Measurements from ENCODE around the gene KAZN.
"Not testable (repeated sequence)": the region's sequence is repeated elsewhere in the genome, so short reads cannot be mapped to it uniquely, and the experiment has no call there.

The KAZN gene

GRCh38 chr1:15034656-15035055, 436.2 kb downstream of the KAZN start:
- no peak for DNase-seq (ENCODE audit: low read depth in 2 of 2)

GRCh38 chr1:15035236-15035635, 436.8 kb downstream of the KAZN start:
- no peak for DNase-seq (ENCODE audit: low read depth in 2 of 2)

DNA sequence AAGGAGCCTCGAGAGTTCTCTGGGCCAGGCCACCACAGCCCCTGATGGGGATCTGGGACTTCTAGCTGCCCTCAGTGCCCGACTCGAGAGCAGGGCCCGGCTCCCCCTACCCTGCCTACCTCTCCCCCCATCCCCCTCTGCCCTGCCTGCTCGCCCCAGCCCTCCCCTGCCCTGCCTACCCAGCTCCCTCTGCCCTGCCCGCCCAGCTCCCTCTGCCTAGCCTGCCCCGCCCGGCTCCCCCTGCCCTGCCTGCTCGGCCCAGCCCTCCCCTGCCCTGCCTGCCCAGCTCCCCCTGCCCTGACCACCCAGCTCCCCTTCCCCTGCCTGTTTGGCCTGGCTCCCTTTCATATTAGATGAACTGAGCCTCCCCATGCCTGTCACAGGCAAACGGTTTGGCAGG, 437.6 kb downstream of the KAZN start:
- DNase-seq (ENCODE audit: low read depth in 2 of 2), result no peak

GRCh38 chr1:15038232-15039016, 439.9 kb downstream of the KAZN start:
- DNase-seq (ENCODE audit: low read depth in 2 of 2), result no peak

GRCh38 chr1:15039017-15039648, 440.6 kb downstream of the KAZN start:
- no peak for DNase-seq (ENCODE audit: low read depth in 2 of 2)

- DNase-seq (ENCODE audit: low read depth in 2 of 2), result no peak
Measured at GRCh38 chr1:15039901-15040300, 441.4 kb downstream of the KAZN start.

GRCh38 chr1:15040685-15041084, 442.2 kb downstream of the KAZN start:
- DNase-seq (ENCODE audit: low read depth in 2 of 2), result not testable (repeated sequence)

GRCh38 chr1:15042866-15043265, 444.4 kb downstream of the KAZN start:
- no peak for DNase-seq (ENCODE audit: low read depth in 2 of 2)

DNA sequence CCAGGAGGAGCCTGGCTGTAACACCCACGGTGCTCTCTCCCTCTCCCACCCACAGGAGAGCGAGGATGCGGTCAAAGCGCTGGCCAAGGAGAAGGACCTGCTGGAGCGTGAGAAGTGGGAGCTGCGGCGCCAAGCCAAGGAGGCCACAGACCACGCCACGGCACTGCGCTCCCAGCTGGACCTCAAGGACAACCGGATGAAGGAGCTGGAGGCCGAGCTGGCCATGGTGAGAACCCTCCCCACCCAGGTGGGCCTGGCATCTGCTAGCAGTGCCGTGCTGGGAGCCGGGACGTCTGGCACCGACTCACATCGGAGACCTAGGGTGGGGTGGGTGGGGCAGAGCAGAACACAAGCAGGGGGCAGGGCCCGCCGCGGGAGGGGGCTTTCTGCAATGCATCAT, 445.4 kb downstream of the KAZN start:
- DNase-seq (ENCODE audit: low read depth in 2 of 2), result no peak

- DNase-seq (ENCODE audit: low read depth in 2 of 2), result no peak
Measured at GRCh38 chr1:15045123-15045522, 446.6 kb downstream of the KAZN start.

DNA sequence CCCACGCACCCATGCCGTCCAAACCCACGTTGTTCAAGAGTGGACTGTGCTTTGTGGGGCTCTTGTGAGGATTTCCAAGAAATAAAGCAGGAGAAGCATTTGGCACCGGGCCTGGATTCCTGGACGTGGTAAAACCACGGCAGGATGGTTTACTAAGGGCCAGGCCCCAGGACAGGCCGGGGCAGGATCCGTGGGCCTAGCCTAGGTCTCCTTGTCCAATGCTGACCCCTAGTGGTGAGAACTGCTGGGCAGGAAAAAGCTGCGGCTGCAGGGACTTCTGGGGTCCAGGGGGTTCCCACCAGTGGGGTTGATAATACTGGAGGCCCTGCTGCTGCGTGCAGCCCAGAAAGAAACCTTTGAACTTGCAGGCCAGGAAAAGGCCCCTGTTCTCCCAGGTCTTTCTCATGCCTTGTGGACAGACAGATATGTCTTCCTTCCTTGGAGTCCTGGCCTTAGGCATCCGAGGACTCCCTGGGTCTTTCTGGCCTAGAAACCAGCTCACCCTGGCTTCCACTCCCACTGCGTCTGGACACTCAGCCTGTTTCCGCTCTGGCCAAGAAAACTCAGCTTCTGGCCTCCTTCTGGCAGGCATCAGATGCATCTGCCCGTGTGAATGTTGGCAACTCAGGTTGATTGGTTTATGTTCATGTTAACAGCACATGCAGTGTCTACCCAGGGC, 448.1 kb downstream of the KAZN start:
- DNase-seq (ENCODE audit: low read depth in 2 of 2), result no peak

DNA sequence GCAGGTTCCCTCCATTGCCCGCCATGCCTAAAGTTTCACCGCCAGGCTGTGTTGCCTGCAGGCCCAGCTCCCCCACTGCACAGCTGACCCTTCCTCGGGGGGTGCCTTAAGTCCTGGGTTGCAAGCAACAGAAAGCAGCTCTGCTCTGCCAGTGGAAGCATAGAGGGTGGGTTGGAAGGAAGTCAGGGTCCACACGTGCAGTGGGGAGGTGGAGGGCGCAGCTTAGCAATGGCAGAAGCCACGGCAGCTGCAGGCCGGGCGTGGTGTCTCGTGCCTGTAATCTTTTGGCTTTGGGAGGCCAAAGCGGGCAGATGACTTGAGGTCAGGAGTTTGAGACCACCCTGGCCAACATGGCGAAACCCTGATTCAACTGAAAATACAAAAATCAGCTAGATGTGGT, 448.8 kb downstream of the KAZN start:
- DNase-seq (ENCODE audit: low read depth in 2 of 2), result no peak

DNA sequence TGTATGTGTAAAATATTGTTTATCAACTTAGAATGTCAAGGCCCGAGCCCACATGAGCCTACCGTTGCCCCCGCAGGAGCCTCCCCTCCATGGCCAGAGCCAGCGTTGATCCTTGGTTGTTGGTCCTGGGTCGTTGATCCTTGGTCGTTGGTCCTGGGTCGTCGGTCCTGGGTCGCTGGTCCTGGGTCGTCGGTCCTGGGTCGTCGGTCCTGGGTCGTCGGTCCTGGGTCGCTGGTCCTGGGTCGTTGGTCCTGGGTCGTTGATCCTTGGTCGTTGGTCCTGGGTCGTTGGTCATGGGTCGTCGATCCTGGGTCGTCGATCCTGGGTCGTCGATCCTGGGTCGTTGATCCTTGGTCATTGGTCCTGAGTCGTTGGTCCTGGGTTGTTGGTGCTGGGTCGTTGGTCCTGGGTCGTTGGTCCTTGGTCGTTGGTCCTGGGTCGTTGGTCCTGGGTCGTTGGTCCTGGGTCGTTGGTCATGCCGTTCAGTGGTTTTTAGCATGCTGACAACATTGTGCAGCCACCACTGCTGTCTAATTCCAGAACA, 450.0 kb downstream of the KAZN start:
- DNase-seq (ENCODE audit: low read depth in 2 of 2), result no peak

GRCh38 chr1:15049067-15049466, 450.6 kb downstream of the KAZN start:
- DNase-seq (ENCODE audit: low read depth in 2 of 2), result no peak

DNA sequence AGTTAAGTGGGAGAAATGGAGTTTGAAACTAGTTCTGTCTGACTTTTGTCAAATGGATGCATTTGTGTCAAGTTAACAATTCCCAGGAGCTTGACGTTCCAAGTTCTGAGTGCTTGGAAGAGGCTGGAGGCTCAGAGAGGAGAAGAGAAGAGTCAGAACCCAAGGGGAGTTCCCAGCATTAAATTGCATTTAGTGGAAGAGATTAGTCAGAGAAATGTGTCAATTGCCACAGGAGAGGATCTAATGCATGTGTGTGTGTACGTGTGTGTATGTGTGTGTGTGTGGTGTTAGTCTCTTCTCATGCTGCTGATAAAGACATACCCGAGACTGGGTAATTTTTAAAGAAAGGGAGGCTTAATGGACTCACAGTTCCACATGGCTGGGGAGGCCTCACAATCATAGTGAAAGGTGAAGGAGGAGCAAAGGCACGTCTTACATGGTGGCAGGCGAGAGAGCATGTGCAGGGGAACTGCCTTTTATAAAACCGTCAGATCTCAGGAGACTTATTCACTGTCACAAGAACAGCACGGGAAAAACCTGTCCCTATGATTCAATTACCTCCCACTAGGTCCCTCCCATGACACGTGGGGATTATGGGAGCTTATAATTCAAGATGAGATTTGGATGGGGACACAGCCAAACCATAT, 453.5 kb downstream of the KAZN start:
- DNase-seq (ENCODE audit: low read depth in 2 of 2), result no peak

DNA sequence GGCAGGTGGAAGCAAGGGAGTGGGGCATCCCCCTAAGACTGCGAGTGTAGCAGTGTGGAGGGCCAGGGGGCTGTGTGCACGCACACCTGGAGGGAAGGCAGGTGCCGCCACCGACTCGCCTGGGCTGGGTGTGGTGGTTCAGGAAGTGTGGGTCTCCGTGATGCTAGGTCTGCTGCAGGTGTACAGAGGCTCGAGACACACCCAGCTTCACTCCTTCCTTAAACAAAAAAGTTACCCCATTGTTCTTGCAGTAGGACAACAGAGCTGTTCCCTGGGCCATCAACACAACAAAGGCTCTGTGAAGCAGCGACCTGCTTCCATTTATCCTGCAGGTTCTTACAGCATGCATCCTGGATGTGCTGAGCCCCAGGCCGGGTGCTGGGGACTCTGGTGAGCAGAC, 454.7 kb downstream of the KAZN start:
- no peak for DNase-seq (ENCODE audit: low read depth in 2 of 2)

GRCh38 chr1:15055736-15056415, 457.4 kb downstream of the KAZN start:
- no peak for DNase-seq (ENCODE audit: low read depth in 2 of 2)

- DNase-seq (ENCODE audit: low read depth in 2 of 2), result no peak
Measured at GRCh38 chr1:15056515-15057285, 458.2 kb downstream of the KAZN start.

- no peak for DNase-seq (ENCODE audit: low read depth in 2 of 2)
Measured at GRCh38 chr1:15057834-15058233, 459.3 kb downstream of the KAZN start.

- no peak for DNase-seq (ENCODE audit: low read depth in 2 of 2)
Measured at GRCh38 chr1:15058261-15058660, 459.8 kb downstream of the KAZN start.

- no peak for DNase-seq (ENCODE audit: low read depth in 2 of 2)
Measured at GRCh38 chr1:15060104-15060503, 461.6 kb downstream of the KAZN start.

All from stimulated activated CD8-positive, alpha-beta memory T cell treated with anti-CD3 and anti-CD28 coated beads, Interleukin-7, amount 100 ng/mL, for 1 hour (primary cell).